ENCODE measurements around the gene MAD2L1BP.

MAD2L1BP gene

DNA sequence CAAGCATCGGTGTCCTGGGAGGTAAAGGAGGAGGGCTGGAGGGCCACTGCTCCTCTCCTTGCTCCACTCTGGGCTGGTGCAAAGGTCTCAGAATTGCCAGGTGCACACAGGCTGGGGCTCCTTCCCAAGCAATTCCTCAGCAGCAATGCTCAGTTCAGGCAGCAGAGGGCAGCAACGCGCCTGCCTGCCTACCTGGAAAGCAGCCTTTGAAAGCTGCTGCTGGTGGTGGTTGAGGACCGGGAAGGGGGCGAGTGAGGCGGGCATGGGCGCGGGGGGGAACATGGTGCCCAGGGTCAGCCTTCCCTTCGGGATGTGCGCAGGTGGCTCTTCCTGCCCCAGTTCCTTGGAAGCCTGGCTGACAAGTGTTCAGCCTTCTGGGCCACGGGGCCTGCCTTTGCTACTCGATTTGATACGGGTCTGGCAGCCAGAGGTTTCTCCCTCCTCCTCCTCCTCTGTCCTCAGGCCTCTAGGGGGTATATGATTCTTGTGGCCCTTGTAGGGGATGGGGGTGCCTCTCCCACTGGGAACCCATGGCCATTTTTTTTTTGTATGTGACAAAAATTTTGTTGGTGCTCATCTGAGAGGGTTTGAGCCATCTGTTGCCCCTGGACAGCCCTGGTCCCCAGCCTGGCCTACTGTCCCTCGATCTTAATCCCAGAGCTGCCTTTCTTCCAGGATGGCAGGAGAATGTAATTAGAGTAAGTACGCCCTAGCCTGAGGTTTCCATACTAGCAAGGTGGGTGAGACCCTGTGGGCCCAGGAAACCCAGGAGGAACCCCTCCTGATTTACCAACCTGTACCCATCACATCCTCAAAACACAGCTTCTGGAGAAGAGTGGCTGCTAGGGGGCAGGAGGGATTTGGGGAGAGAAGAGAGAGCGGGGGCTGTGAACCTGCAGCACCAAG, 31.9 kb downstream of the MAD2L1BP start:
- DNase-seq (ENCODE audit: low spot score): peak; percentile 77

DNA sequence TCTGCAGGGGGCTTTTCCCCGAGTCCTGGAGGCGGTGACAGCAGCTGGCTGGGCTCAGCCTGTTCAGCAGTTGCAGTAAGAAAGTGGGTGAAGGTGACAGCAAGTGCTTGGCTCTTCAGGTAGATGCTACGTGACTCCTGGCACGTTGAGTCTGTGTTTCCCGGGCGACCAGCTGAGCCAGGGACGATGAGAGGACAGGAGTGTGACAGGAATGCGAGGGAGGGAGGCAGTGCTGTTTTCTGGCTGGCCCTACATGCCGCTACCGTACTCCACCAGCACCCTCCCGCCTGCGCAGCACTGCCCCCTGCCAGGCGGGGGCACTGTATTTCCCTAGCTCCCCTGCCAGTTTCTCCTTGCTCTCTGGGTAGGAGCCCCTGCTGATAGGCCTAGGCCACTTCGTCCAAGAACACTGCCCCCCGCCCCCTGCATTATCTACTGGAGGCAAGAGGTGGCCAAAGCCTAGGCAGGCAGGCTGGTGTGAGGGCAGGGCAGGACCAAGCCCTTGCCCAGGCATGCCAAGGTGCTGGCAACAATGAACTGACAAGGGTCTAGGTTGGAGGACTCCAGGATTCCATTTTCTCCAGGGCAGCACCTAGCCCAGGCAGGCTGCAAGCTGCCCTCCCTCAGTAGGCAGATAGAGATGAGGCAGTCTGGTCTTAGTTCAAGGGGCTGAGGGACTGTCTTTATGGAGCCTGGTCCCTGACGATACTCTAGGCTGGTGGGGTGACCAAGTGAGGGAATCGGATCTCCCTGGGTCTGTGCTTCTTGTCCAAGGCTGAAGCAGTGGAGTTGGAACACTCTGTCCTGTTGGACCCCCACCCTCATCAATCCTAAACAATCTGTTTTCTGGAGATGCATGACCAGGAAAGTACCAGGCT, 32.8 kb downstream of the MAD2L1BP start:
- DNase-seq (ENCODE audit: low spot score): peak; percentile 59

DNA sequence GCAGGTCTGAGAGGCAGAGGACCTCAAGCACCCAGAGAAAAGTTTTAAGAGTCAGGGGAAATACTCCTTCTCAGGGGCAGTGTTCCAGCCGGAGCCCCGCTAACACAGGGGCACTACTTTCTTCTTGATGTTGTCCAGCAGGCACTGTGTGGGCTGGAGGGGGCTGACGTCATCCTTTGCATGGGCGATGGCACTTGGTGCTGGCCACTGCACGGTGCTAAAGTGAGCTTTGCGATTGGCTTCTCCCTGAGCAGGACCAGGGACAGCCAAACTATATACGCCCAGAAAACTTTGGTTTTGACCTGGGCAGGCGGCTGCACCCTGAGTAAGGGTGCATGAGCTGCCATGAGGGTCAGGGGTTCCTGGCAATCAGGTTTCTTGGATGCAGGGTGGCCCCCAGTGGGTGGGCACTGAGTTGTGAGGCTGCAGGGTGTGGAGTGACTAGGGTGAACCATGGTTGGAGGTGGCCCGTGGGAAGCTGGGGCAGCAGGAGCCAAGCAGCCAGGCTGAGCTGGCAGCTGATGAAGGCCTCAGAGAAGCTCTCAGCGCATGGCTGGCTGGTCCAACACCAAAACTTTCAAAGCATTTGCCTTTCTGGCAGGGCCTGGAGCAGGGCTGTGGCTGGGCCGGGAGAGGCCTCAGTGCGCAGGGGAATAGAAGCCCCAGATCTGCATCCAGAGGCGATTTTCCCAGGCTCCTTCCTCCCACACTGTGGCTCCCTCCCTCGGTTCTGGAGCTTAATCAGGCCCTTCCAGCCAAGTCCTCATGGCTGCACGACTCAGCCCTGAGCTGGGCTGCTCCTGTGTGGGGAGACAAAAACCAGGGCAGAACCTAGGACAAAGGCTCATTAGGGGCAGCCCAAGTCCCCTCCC, 33.6 kb downstream of the MAD2L1BP start:
- DNase-seq (ENCODE audit: low spot score): no peak

DNA sequence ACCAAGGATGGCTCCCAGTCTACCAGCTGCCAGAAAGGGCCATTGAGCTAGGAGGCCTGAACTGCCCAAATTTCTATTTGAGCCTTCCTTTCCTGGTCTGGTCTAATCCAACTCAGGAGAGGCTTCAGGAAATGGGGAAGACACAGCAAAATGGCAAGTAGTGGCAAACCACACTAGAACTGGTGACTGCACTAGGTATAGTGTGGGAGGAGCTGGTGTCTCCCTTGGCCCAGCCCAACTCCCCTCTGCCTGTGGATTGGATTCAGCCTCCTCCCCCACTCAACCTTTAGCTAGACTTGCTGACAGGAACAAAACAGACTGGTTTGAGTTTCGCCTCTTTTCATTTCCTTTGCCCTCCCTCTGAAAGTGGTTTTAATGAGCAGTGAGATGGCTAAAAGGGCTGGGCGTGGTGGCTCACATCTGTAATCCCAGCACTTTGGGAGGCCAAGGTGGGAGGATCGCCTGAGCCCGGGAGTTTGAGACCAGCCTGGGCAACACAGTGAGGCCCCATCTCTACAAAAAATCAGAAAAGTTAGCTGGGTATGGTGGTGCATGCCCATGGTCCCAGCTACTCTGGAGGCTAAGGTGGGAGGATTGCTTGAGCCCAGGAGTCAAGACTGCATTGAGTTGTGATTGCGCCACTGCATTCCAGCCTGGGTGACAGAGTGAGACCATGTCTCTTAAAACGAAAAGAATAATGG, 34.4 kb downstream of the MAD2L1BP start:
- DNase-seq (ENCODE audit: low spot score): no peak

DNA sequence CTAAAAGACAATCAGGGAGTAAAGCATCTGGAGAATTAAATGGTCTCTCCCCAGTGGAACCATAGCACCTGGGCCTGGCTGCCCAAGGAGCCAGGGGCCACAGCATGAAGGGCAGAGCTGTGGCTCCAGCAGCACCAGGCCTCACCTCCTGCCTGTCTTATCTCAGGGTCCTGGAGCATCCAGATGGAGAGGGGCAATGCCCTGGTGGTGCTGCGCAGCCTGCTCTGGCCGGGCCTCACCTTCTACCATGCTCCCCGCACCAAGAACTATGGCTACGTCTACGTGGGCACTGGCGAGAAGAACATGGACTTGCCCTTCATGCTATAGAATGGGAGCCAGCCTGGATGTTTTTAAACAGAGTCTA, 35.0 kb downstream of the MAD2L1BP start:
- DNase-seq (ENCODE audit: low spot score): no peak

DNA sequence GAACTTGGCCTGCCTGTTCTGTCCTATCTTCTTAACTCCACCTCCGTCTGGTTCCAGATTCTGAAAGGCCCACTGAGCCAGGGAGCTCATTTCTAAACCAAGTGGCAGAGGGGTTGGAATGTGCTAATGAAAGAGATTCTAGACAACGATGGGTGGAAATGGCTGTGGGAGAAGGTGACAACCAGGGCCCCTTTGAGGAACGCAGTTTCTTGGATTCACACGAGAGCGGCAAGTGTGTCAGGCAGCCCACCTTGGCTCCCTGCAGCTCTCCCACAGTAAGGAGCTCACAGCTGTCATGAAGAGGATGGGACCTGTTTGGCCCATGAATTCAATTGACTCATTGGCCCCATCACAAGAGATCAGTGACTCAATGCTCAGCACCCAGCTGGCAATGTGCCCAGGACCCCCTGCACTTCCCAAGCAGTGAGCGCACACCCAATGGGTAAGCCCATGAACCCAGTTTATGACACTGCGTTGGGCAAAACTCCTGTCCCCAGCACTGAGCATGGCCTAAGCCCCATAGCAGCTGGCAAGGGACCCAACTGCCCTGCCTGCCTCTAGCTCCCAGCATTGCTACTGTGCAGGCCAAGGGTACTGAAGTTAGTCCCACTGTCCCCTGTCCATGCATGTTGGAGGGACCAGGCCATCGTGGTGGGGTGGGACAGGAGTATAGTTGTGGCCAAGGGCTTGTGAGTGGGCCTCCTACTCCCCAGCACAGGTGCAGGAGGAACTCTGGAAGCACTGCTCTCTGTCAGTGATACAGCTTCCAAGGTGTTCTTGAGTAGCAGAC, 35.6 kb downstream of the MAD2L1BP start:
- DNase-seq (ENCODE audit: low spot score): no peak

DNA sequence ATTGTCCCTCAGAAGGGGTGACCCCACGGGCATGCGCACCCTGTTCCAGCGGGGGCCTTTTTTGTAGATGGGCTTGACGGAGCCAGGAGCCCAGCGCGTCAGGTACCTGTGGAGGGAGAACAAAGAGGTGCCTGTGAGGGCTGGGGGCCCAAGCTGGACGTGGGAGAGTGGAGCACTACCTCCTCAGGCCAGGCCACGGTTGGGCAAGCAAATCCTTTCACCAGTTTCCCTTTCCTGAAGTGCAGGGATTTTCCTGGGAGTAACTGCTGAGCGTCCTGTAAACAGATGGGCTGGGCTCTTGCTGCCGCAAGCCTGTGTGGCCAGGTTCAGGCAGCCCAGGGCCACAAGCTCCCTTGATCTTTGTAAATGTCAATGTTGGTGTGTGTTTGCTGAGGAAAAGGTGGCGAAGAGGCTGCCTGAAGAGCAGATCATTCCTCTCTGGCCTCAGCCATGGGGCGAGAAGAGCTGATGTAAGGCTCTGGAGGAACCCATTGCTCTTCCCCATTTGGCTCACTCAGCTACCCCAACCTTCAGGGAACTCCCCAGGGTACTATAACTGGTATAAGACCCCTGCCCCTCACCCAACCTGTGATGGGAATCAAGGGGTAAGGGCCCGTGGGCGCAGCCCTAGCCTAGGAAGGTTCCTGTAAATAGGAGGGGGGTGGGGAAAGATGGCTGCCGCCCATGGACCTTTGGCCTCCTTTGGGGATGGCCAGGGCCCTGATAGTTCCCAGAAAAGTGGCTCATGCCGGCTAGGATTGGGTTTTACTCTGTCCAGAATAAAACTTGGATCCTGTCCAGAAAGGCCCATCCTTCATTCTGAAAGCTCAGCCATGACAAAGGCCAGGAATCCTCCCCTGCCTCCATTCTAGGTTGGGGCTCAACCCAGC, 36.4 kb downstream of the MAD2L1BP start:
- no peak for DNase-seq (ENCODE audit: low spot score)

DNA sequence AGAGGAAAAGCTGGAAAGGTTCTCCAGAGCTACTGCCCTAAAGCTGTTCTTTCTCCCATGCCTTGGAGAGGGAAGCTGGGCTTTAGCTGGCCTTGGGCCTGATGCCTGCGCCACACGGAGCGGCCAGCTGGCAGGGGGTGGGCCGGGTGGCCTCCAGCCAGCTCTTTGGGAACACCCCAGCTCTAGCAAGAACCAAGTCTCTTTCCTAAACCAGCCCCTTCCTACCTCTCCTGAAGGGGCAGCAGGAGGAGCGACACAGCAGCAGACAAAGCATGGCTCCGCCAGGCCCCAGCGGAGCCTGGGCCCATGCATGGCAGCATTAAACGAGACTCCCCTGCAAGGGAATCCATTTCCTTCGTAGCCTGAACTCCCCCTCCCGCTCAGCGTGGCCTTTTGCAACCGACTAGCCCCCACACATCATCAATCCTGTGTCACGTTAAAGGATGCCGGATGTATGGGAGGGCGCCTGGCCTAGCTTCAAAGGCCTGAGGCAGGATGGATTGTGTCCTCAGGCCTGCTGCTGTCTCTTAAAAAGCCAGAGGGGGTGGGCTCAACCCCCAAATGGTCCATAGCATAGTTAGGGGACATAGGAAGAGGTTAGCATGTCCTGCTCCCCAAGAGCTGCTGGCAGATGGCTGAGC, 37.9 kb downstream of the MAD2L1BP start:
- no peak for DNase-seq (ENCODE audit: low spot score)

DNA sequence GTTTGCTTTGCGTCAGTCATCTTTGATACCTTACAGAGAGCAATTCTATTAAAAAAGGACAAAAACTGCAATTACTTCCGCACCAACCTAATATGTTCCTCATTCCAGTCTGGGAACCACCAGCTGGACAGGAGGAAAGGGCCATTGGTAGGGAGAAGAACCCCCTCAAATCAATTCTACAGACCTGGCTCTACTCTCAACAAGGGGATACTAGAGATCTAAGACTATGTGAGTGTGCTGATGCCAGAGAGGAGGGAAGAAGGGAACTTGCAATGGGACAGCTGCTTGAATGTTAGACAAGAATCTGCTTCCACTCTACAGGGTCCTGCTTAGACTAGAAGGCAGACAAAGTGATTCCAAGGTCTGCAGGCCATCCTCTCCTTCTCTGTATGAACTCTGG, 38.7 kb downstream of the MAD2L1BP start:
- DNase-seq (ENCODE audit: low spot score): no peak

DNA sequence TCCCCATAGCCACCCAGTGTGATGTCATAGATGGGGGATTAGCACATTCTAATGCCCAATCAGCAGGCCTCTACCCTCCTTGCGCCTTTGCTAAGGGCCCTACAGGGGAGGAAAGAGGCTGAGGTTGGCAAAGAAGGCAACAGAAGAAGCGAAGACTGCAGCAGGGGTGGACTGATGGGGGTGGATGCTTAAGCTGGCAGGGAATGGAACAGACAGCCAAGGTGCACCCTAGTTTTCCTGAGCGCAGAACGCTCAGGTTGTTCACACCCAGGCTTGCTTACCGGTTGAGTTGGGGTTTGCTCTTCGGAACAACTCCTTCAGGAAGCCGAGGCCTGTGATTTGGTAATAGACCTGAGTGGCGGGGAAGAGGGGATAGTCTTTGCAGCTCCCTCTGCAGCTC, 39.3 kb downstream of the MAD2L1BP start:
- no peak for DNase-seq (ENCODE audit: low spot score)

DNA sequence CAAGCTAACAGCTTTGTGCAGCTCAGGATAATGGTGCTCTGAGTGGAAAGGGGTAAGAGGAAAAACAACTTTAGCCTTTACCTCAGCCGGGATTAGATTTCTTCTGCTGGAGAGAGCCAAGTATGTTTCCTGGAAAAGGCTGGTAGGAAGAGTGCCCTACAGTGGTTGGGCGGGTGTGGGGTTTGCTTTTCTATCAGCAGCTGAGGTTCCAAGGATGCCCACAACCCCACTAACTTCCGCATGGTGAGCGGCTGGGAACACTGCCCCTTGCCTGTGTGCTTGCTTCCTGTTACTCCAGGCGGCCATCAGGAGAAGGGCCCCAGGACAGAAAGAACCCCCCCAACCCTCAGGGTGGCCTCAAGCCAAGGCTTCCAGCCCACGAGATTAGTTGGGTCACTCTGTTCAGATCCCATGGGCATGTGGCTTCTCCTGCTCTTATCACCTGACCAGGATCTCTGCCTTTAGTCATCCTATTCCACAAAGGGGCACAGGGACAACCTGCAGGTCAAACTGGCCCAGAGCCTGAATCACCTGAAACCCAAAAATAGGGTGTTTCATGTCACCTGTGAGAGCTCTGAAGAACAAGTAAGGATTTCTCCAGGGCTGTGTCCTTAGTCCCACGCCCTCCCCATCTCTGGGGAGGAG, 41.4 kb downstream of the MAD2L1BP start:
- DNase-seq (ENCODE audit: low spot score): no peak

DNA sequence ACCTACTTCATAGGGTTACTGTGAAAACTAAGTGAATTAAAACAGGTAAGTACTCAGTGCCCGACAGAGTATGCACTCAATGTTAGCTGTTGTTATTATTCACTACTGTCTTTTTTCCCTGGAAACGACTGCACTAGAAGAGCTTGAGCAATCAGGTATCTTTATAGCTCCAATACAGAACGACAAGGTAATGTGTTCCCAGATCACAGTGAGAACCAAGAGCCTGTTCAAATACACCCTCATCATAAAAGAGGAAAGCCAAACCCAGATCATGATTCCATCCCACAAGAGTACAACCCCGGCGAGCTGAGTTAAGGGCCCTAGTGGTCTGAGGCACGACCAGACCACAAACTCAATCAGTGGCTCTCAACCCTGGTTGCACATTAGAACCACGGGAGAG, 42.1 kb downstream of the MAD2L1BP start:
- no peak for DNase-seq (ENCODE audit: low spot score)

DNA sequence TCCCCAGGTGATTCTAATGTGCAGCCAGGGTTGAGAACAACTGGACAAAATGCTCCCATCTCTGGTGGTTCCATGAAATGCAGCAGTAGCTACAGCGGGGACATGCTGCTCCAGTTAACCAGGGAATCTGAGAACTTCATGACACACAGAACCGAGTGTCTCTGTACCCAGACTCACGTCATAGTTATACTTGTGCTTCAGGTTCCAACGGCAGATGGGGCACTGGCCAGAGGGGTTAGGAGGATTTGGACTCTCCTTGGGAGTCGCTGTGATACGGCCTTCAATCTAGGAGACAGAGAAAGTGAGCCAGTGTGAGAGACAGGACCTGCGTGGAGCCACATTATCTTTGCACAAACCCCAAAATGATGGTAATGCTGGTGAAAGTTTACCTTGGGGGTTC, 42.7 kb downstream of the MAD2L1BP start:
- no peak for DNase-seq (ENCODE audit: low spot score)

DNA sequence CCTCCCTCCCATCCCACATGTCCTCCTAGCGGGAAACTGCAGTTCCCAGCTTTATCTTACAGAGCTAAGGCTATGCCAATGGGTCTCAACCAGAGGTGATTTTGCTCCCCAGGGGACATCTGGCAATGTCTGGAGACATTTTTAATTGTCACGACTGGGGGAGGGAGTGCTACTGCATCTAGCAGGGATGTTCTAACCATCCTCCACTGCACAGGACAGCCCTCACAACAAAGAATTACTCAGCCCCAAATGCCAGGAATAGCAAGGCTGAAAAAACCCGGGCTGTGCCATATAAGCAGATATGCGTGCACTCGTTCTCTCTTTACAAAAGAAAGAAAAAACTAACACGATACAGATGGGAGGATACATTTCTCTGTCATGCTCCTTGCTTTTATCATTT, 43.4 kb downstream of the MAD2L1BP start:
- no peak for DNase-seq (ENCODE audit: low spot score)

DNA sequence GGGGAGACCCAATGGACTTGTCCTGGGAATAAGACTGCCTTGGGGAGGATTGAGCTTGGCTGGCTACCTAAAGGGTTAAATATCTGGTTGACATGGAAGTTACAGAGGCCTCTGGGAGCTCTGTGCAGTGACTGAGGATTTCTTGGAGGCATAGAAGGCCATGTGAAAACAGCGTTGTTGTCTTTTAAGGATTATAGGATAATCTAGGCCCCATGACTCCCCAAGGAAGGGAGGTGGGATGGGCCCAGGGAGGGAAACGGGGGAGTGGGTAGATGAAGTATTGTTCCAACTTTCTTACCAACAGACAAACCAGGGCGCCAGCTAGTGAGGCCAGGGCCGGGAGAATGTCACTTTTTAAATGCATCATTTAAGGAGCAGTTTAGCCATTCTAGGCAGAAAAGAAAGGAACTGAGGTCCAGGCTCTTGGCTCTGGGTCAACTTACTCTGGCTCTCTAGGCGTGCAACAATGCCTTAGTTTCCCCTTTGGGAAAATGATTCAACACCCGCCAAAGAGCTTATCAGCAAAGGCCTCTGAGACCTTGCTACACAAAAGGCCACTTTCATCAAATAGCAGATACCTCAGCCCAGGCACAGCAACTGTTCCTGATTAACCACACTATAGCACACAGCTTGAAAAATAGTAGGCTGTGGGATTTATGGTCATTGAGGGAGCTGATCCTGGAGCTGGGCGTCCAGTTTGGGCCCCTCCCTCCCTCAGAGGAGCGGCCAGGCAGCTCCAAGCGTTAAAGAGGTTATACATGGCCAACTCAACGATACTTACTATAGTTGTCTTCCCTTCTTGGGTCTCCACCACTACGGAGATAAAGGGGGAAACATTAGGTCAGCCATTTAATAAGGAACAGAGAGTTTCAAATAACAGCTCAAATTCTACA, 44.9 kb downstream of the MAD2L1BP start:
- no peak for DNase-seq (ENCODE audit: low spot score)

DNA sequence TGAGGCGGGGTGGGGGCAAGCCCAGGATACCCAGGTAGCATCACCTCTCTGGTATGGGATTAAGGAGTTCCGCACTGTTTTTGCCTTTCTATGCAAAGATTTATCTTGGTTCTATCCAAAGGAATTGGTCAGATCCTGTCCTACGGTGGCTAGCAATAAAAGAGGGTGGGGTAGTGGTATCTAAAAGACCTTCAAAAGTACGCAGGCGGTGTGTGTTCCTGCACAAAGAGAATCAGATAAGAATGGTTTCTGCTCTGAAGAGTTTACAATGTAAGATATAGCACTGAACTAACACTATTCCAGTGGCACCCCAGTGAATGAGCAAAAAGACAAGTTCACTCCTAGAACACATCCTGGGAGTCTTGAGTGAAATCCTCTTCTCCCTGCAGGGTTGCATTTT, 45.7 kb downstream of the MAD2L1BP start:
- no peak for DNase-seq (ENCODE audit: low spot score)

DNA sequence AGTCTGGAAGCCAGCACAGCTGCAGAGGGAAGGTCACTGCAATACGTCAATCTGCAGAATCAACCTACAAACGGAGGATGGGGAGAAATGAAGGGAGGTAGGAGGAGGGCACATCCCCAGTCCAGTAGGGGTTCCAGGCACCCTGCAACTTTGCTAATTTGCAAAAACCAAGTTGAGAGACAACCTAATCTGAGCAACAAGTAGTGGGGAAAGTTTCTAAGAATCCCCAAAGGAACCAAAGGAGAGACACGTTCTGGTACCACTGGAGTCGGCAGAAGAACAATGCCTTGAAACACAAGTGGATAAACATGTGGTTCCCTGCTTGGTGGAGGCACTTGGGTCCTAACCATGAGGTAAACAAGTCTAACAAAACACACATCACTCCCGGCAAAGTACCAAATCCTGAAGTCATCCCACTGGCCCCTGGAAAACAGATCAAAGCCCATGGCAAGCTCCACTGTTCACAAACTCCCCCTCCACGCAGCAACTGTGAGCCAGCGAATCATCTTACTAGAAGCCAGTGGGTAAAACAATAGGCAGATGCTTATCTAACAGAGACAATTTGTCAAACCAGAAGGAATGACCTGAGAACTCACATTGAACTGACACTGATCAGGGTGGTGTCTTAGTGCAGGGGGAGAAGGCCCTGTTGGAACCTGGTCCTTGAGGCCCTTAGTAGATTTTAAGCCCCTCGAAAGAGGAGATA, 47.2 kb downstream of the MAD2L1BP start:
- DNase-seq (ENCODE audit: low spot score): no peak
